Activated T-cell treated with anti-CD3 and anti-CD28 coated beads, Interleukin-2, amount 50 U/mL, for 72 hours (primary cell): ENCODE measurements around the gene SNAPC2. TPM values are rescaled to one million over a fixed set of nuclear protein-coding genes. Genes with fewer than 3 reads are reported as not detected.
"Not testable (repeated sequence)": the region's sequence is repeated elsewhere in the genome, so short reads cannot be mapped to it uniquely, and the experiment has no call there.

Experiments
- ATAC-seq, 2 donors: fragments of 150-1000 bp; cut with Tn5 transposase; replicated peaks in 1 of 2; 2 replicates each; pipeline ENCODE4 v1.10.0; 2021; ENCODE audit warnings: moderate library complexity in 2 of 2, mild to moderate bottlenecking in 1 of 2
- DNase-seq, 2 donors: peaks; one replicate each; pipeline ENCODE4 v3.0.0; 2021 to 2022; ENCODE audit warnings: mixed read lengths in 1 of 2
- H3K27ac Mint-ChIP-seq: one replicate; pipeline ENCODE4 v1.8.0; 2022; ENCODE audit warnings: mild to moderate bottlenecking, moderate library complexity, mixed read lengths
- H3K27me3 Mint-ChIP-seq: one replicate; pipeline ENCODE4 v1.8.0; 2022; ENCODE audit warnings: low read depth, mixed read lengths
- H3K36me3 Mint-ChIP-seq, 2 donors: one replicate each; pipeline ENCODE4 v1.8.0; 2022; ENCODE audit warnings: mixed read lengths in 2 of 2, mild to moderate bottlenecking in 1 of 2; ENCODE audit not compliant: insufficient read depth in 2 of 2
- H3K4me1 Mint-ChIP-seq: one replicate; pipeline ENCODE4 v1.8.0; 2022; ENCODE audit warnings: low read depth, mixed read lengths
- H3K4me3 Mint-ChIP-seq, 2 donors: one replicate each; pipeline ENCODE4 v1.8.0; 2022; ENCODE audit warnings: mild to moderate bottlenecking in 2 of 2, mixed read lengths in 2 of 2, moderate library complexity in 2 of 2
- H3K9me3 Mint-ChIP-seq, 2 donors: one replicate each; pipeline ENCODE4 v1.8.0; 2022; ENCODE audit warnings: mixed read lengths in 2 of 2
- total RNA-seq, 2 donors: library from RNA; stranded (reverse); gene quantifications; one replicate each; pipeline ENCODE4 v1.2.3, GENCODE V29; 2022

Gene SNAPC2
- total RNA-seq, 2 donors from 2014 or later, result 23.7 to 25.5 TPM

- ATAC-seq, result no peak
These were observed 38.2 kb upstream of the SNAPC2 start for GRCh38 chr19:7881910-7882309.

GRCh38 chr19:7883105-7883504 is 37.0 kb upstream of the SNAPC2 start:
- no peak overlapping the region for H3K4me3 Mint-ChIP-seq

More at GRCh38 chr19:7881910-7882309, 38.2 kb upstream of the SNAPC2 start:
- Mint-ChIP-seq H3K27me3 (no peaks in the 10 kb centered on the region), H3K27ac (no peak overlapping the region), H3K36me3 (no peaks in the 10 kb centered on the region), H3K9me3 (peaks cover 0 to 3% of the 10 kb centered on the region in 2 donors), H3K4me1 (no peaks in the 10 kb centered on the region), H3K4me3 (no peak overlapping the region)
- no peak for DNase-seq

GRCh38 chr19:7883796-7884570 is 36.2 kb upstream of the SNAPC2 start:
- Mint-ChIP-seq H3K9me3 (peaks cover 0 to 3% of the 10 kb centered on the region in 2 donors), H3K27me3 (peaks cover 3% of the 10 kb centered on the region), H3K36me3 (no peaks in the 10 kb centered on the region), H3K27ac (no peak overlapping the region), H3K4me1 (no peaks in the 10 kb centered on the region), H3K4me3 (no peak overlapping the region)
- DNase-seq (no peak), ATAC-seq (no peak)

More at GRCh38 chr19:7883105-7883504, 37.0 kb upstream of the SNAPC2 start:
- ATAC-seq, result no peak
- no peaks in the 10 kb centered on the region for H3K27me3 Mint-ChIP-seq
- H3K4me1 Mint-ChIP-seq, result no peaks in the 10 kb centered on the region
- no peak for DNase-seq
- H3K36me3 Mint-ChIP-seq, result no peaks in the 10 kb centered on the region
- H3K9me3 Mint-ChIP-seq, result peaks cover 0 to 3% of the 10 kb centered on the region in 2 donors
- H3K27ac Mint-ChIP-seq, result no peak overlapping the region

- Mint-ChIP-seq H3K4me3 (no peak overlapping the region), H3K27ac (no peak overlapping the region), H3K36me3 (no peaks in the 10 kb centered on the region), H3K27me3 (peaks cover 15% of the 10 kb centered on the region), H3K4me1 (no peaks in the 10 kb centered on the region), H3K9me3 (peaks cover 0 to 3% of the 10 kb centered on the region in 2 donors)
- DNase-seq (no peak), ATAC-seq (no peak)
These were observed 34.3 kb upstream of the SNAPC2 start for GRCh38 chr19:7885818-7886217.

GRCh38 chr19:7887408-7888144 is 32.6 kb upstream of the SNAPC2 start:
- no peak overlapping the region for H3K4me3 Mint-ChIP-seq
- no peak for DNase-seq
- H3K36me3 Mint-ChIP-seq, result no peaks in the 10 kb centered on the region
- H3K9me3 Mint-ChIP-seq, result no peaks in the 10 kb centered on the region
- H3K4me1 Mint-ChIP-seq, result no peaks in the 10 kb centered on the region
- ATAC-seq, result no peak
- no peak overlapping the region for H3K27ac Mint-ChIP-seq
- H3K27me3 Mint-ChIP-seq, result peaks cover 15% of the 10 kb centered on the region

GRCh38 chr19:7888145-7888825 is 31.9 kb upstream of the SNAPC2 start, which contains the start of gene LRRC8E:
Gene LRRC8E (plus strand): TSS chr19:7888510. CDS start chr19:7895604, 7,094 bp downstream.
- ATAC-seq (peak; percentile 78 to 88), DNase-seq (peak; percentile 48 to 54)
- Mint-ChIP-seq H3K27ac (no peak within 1 kb of the TSS), H3K36me3 (no peaks in the 10 kb centered on the region), H3K4me1 (no peaks in the 10 kb centered on the region), H3K9me3 (no peaks in the 10 kb centered on the region), H3K27me3 (peaks cover 15% of the 10 kb centered on the region), H3K4me3 (peak within 1 kb of the TSS in 1 of 2 donors; percentile 40)

GRCh38 chr19:7888826-7889217 is 31.3 kb upstream of the SNAPC2 start:
- H3K4me3 Mint-ChIP-seq, result no peak overlapping the region
- peaks cover 15% of the 10 kb centered on the region for H3K27me3 Mint-ChIP-seq
- no peak overlapping the region for H3K27ac Mint-ChIP-seq
- no peaks in the 10 kb centered on the region for H3K36me3 Mint-ChIP-seq
- H3K4me1 Mint-ChIP-seq, result no peaks in the 10 kb centered on the region
- ATAC-seq (no peak), DNase-seq (no peak)
- no peaks in the 10 kb centered on the region for H3K9me3 Mint-ChIP-seq

GRCh38 chr19:7893362-7894101 is 26.6 kb upstream of the SNAPC2 start:
- not testable (repeated sequence) for H3K36me3 Mint-ChIP-seq, H3K9me3 Mint-ChIP-seq, H3K4me3 Mint-ChIP-seq, ATAC-seq, H3K4me1 Mint-ChIP-seq, DNase-seq, H3K27ac Mint-ChIP-seq
- H3K27me3 Mint-ChIP-seq, result peaks cover 20% of the 10 kb centered on the region

- no peak for ATAC-seq
- peaks cover 4% of the 10 kb centered on the region for H3K4me1 Mint-ChIP-seq
These were observed 25.4 kb upstream of the SNAPC2 start for GRCh38 chr19:7894612-7895309.

GRCh38 chr19:7895565-7895964 is 24.6 kb upstream of the SNAPC2 start:
- peaks cover 5% of the 10 kb centered on the region for H3K27me3 Mint-ChIP-seq
- no peaks in the 10 kb centered on the region for H3K9me3 Mint-ChIP-seq
- DNase-seq, result no peak
- H3K4me3 Mint-ChIP-seq, result no peak overlapping the region
- no peak for ATAC-seq
- H3K36me3 Mint-ChIP-seq, result no peaks in the 10 kb centered on the region
- H3K27ac Mint-ChIP-seq, result no peak overlapping the region
- peaks cover 4% of the 10 kb centered on the region for H3K4me1 Mint-ChIP-seq

More at GRCh38 chr19:7894612-7895309, 25.4 kb upstream of the SNAPC2 start:
- Mint-ChIP-seq H3K4me3 (no peak overlapping the region), H3K27me3 (peaks cover 9% of the 10 kb centered on the region), H3K27ac (no peak overlapping the region), H3K9me3 (no peaks in the 10 kb centered on the region), H3K36me3 (no peaks in the 10 kb centered on the region)
- DNase-seq, result no peak

GRCh38 chr19:7897292-7897691 is 22.8 kb upstream of the SNAPC2 start:
- no peak overlapping the region for H3K4me3 Mint-ChIP-seq
- peaks cover 8% of the 10 kb centered on the region for H3K4me1 Mint-ChIP-seq
- peaks cover 5% of the 10 kb centered on the region for H3K27me3 Mint-ChIP-seq
- no peaks in the 10 kb centered on the region for H3K9me3 Mint-ChIP-seq
- H3K36me3 Mint-ChIP-seq, result no peaks in the 10 kb centered on the region
- no peak overlapping the region for H3K27ac Mint-ChIP-seq
- DNase-seq (no peak), ATAC-seq (no peak)

- ATAC-seq (no peak), DNase-seq (no peak)
- Mint-ChIP-seq H3K27me3 (peaks cover 4% of the 10 kb centered on the region), H3K27ac (no peak overlapping the region), H3K9me3 (no peaks in the 10 kb centered on the region), H3K4me3 (no peak overlapping the region), H3K4me1 (peaks cover 17% of the 10 kb centered on the region), H3K36me3 (peaks cover 0 to 2% of the 10 kb centered on the region in 2 donors)
These were observed 21.2 kb upstream of the SNAPC2 start for GRCh38 chr19:7898967-7899366.
